Lower lobe of right lung (tissue), 2 donors: ENCODE results near the gene SCYL2. TPM values are rescaled to one million over a fixed set of nuclear protein-coding genes. Genes with fewer than 3 reads are reported as not detected.
"Not testable (repeated sequence)": the region's sequence is repeated elsewhere in the genome, so short reads cannot be mapped to it uniquely, and the experiment has no call there.

Experiments
- ATAC-seq, 2 donors: fragments of 200-7000 bp; cut with Tn5 transposase; one replicate each; pipeline ENCODE4 v1.9.1; 2020 to 2022; ENCODE audit warnings: mild to moderate bottlenecking in 2 of 2, moderate library complexity in 2 of 2
- DNase-seq: peaks from one replicate; pipeline ENCODE4 v3.0.0-alpha.2; 2020
- H3K27ac ChIP-seq: fragments of 200-600 bp; one replicate; pipeline ENCODE4 v1.8.0; 2022
- H3K27me3 ChIP-seq: fragments of 200-600 bp; one replicate; pipeline ENCODE4 v1.8.0; 2022; ENCODE audit warnings: low read depth
- H3K36me3 ChIP-seq: fragments of 200-600 bp; one replicate; pipeline ENCODE4 v1.8.0; 2022; ENCODE audit warnings: mild to moderate bottlenecking
- H3K4me1 ChIP-seq: fragments of 200-600 bp; one replicate; pipeline ENCODE4 v1.8.0; 2022
- H3K4me3 ChIP-seq: fragments of 200-600 bp; one replicate; pipeline ENCODE4 v1.8.0; 2022; ENCODE audit warnings: mild to moderate bottlenecking
- H3K9me3 ChIP-seq: fragments of 200-600 bp; one replicate; pipeline ENCODE4 v1.8.0; 2022
- intact Hi-C: fragments of 100-400 bp; cut with DNase I; formaldehyde crosslinking; loops from one replicate; pipeline ENCODE4 v1.11.0; 2022
- total RNA-seq: library from RNA; stranded (reverse); fragmentation: NEBNext Ultra II Directional; extraction: Animal tissue kit (Norgen Biotek cat#: 25700); gene quantifications from one replicate; pipeline ENCODE4 v1.2.1, GENCODE V29; 2021
- TF ChIP-seq, protein P1 (sequence below): fragments of 200-600 bp; IDR thresholded peaks from one replicate; pipeline ENCODE4 v1.8.0; 2022; ENCODE audit warnings: antibody characterized with exemption, mild to moderate bottlenecking
- donor health status: DM: no; HTN: yes; CAD: no; lungs with severe emphysema.

SCYL2 gene
- total RNA-seq, 1 donor from 2014 or later: 45.0 TPM

DNA sequence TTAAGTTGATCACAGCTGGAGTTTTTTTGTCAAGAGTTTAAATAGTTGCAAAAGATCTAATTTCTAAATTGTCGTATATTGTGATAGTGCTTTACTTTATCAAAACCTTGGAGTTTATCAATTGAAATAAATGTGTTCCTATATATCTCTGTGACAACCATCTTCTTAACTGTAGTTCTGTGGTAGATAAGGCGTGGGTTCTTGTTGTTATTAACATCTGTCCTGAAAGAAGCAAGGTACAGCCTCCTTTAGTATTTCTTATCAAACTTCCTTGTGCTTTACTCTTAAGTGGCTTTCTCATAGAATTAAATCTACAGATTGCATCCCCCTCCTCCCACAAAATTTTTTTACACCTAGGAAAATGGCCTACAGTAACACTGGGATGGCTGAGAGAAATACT, 7.3 kb downstream of the SCYL2 start:
- peaks cover 41% of the 10 kb centered on the region for H3K4me1 ChIP-seq
- ATAC-seq (no peak), DNase-seq (no peak)
- TF ChIP-seq, protein P1, sequence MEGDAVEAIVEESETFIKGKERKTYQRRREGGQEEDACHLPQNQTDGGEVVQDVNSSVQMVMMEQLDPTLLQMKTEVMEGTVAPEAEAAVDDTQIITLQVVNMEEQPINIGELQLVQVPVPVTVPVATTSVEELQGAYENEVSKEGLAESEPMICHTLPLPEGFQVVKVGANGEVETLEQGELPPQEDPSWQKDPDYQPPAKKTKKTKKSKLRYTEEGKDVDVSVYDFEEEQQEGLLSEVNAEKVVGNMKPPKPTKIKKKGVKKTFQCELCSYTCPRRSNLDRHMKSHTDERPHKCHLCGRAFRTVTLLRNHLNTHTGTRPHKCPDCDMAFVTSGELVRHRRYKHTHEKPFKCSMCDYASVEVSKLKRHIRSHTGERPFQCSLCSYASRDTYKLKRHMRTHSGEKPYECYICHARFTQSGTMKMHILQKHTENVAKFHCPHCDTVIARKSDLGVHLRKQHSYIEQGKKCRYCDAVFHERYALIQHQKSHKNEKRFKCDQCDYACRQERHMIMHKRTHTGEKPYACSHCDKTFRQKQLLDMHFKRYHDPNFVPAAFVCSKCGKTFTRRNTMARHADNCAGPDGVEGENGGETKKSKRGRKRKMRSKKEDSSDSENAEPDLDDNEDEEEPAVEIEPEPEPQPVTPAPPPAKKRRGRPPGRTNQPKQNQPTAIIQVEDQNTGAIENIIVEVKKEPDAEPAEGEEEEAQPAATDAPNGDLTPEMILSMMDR: no peak
- no peaks in the 10 kb centered on the region for H3K27me3 ChIP-seq
- no peaks in the 10 kb centered on the region for H3K36me3 ChIP-seq
- H3K27ac ChIP-seq: no peak overlapping the region
- no peaks in the 10 kb centered on the region for H3K9me3 ChIP-seq
- intact Hi-C loops: no loop called here
- no peak overlapping the region for H3K4me3 ChIP-seq

DNA sequence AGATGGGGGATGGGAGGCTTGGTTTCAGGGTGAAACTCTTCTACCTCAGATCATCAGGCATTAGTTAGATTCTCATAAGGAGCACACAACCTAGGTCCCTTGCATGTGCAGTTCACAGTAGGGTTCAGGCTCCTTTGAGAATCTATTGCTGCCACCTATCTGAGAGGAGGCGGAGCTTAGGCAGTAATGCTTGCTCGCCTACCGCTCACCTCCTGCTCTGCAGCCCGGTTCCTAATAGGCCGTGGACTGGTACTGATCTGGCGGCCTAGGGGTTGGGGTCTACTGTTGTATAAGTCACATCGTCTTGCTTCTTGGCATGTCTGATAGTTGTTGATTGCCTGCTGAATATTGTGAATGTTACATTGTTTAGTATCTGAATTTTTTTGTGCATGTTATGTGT, 12.2 kb downstream of the SCYL2 start:
- DNase-seq (no peak), ATAC-seq (no peak)
- Histone ChIP-seq H3K36me3 (peaks cover 15% of the 10 kb centered on the region), H3K27ac (no peak overlapping the region), H3K4me1 (peaks cover 6% of the 10 kb centered on the region), H3K27me3 (no peaks in the 10 kb centered on the region), H3K9me3 (no peaks in the 10 kb centered on the region), H3K4me3 (no peak overlapping the region)
- TF ChIP-seq, protein P1: no peak
- intact Hi-C loops: no loop called here

DNA sequence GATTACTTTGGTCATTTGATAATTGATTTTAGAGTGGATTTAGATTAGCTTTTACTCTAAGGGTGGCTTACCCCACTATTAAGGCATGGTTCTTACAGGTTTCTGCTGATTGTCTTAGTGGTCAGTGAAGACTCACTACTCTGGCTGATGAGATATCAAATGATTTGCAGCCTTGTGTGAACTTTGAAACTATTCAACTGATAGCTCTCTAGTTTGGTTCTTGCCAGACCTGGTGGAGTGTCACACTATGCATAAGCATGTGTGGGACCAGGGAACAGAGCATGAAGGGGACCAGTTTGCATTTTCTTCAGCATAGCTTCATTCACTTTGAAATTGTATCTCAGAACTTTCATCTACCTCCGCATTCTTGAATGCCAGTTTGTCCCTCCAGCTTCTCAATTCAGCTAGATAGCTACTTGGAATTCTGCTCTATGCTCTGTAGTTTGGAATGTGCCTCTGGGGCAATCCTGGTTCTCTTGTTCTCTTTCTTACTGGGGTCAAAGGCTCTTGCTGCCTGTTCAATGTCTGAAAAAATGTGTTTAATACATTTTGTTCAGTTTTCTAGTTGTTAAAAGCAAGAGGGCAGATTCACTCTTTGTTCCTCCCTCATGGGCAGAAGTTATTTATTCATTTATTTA, 12.7 kb downstream of the SCYL2 start:
- H3K36me3 ChIP-seq: peaks cover 20% of the 10 kb centered on the region
- DNase-seq (no peak), ATAC-seq (no peak)
- H3K27ac ChIP-seq: no peak overlapping the region
- no peaks in the 10 kb centered on the region for H3K27me3 ChIP-seq
- TF ChIP-seq, protein P1: no peak
- no peak overlapping the region for H3K4me3 ChIP-seq
- intact Hi-C loops: no loop called here
- H3K4me1 ChIP-seq: no peaks in the 10 kb centered on the region
- no peaks in the 10 kb centered on the region for H3K9me3 ChIP-seq

DNA sequence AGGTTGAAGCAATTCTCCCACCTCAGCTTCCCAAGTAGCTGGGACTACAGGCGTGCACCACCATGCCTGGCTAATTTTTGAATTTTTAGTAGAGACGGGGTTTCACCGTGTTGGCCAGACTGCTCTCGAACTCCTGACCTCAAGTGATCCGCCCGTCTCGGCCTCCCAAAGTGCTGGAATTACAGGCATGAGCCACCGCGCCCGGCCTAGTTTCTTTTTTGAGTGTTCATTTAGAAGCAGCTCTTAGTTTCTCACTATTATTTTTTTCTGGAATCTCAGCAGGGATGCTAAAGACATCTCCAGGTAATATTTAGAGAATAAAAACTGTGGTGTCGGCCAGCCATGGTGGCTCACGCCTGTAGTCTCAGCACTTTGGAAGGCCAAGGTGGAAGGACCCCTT, 17.6 kb downstream of the SCYL2 start:
- DNase-seq, H3K27me3 ChIP-seq, H3K4me1 ChIP-seq, intact Hi-C loops, ATAC-seq, H3K9me3 ChIP-seq, H3K4me3 ChIP-seq, H3K27ac ChIP-seq: not testable (repeated sequence)
- peaks cover 37% of the 10 kb centered on the region for H3K36me3 ChIP-seq

DNA sequence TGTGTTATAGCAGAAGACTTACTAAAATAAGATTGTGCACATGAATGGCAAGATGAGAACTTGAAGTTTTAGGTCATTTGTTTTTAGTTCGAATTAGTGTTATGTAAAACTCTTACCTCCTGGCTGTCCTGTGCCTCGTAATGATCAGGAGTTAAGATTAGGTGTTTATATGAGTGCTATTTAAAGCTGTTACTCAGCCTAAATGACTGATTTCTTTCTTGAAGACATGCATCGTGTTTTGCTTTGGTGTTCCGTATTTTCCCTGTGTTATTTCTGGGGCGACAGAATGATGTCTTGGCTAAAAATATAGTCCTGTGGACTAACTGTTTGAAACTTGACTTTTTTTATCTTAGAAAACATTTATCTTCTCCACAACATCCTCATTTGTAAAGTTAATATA, 22.1 kb downstream of the SCYL2 start:
- H3K27me3 ChIP-seq: no peaks in the 10 kb centered on the region
- no peak for DNase-seq
- no peak overlapping the region for H3K4me3 ChIP-seq
- peaks cover 44% of the 10 kb centered on the region for H3K36me3 ChIP-seq
- no peaks in the 10 kb centered on the region for H3K9me3 ChIP-seq
- no peaks in the 10 kb centered on the region for H3K4me1 ChIP-seq
- TF ChIP-seq, protein P1: no peak
- ATAC-seq: no peak
- intact Hi-C loops: no loop called here
- H3K27ac ChIP-seq: no peak overlapping the region

DNA sequence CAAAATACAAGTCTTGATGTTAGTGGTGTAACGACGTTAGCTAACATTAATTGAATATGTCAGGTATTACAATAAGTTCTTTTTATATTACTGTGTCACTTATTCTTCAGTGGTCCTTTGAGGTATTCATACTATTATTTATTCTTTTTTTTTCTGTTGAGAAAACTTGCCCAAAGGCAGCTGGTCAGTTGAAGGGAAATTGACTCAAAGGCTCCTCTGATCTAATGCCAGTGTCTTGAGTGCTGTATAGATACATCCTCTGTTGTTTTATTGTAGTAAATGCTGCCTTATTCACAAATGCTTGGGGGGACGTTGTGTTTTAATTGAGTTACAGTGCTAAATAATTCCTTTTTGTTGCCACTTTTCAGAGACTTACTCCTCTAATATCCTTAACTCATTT, 23.0 kb downstream of the SCYL2 start:
- DNase-seq: no peak
- no peak overlapping the region for H3K4me3 ChIP-seq
- H3K9me3 ChIP-seq: no peaks in the 10 kb centered on the region
- TF ChIP-seq, protein P1: no peak
- no peak for ATAC-seq
- peaks cover 34% of the 10 kb centered on the region for H3K36me3 ChIP-seq
- H3K27me3 ChIP-seq: no peaks in the 10 kb centered on the region
- H3K27ac ChIP-seq: no peak overlapping the region
- H3K4me1 ChIP-seq: no peaks in the 10 kb centered on the region
- intact Hi-C loops: no loop called here
